ENCODE data around the gene KRT37. TPM values are rescaled to one million over a fixed set of nuclear protein-coding genes. Genes with fewer than 3 reads are reported as not detected.

Gene KRT37
- total and polyA plus RNA-seq, 9 of the 15 experiments (the other 6 are each of a cell fraction or from before 2014, with no cell fraction given) = not detected

DNA sequence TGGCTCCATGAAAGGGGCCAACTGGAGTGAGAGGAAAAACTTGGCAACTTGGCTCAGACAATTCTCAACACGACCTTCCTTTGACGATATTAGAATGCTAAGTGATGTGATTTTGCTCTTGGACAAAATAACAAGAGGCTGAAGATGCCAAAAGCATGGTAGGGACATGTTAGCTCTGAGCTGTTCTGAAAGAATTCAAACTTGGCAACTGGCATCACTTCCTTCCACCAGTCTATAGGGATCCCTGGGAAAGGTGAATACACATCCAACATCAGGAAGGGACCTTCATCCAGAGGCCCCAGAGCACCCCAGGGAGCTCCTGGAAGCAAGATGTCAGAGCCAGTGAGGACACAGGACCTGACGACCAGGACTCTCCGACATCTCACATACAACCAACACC, 4.3 kb downstream of the KRT37 start (continued):
- no peak for TF ChIP-seq PRDM10 (IDR thresholded peaks at IDR 0.05; ENCODE audit: partially characterized antibody)
- no peak for TF ChIP-seq RBM15 (IDR thresholded peaks at IDR 0.05; ENCODE audit: insufficient read depth, low read length)
- no peak for TF ChIP-seq STAT5B (CRISPR knock-in tag; IDR thresholded peaks at IDR 0.05)
- TF ChIP-seq NUFIP1 (IDR thresholded peaks at IDR 0.05; ENCODE audit: partially characterized antibody) = no peak
- no peak for TF ChIP-seq RBFOX2 (IDR thresholded peaks at IDR 0.05; ENCODE audit: low read depth, low read length)
- no peak for TF ChIP-seq LCOR (CRISPR knock-in tag; IDR thresholded peaks at IDR 0.05)
- TF ChIP-seq SLC30A9 (CRISPR knock-in tag; IDR thresholded peaks at IDR 0.05) = no peak

DNA sequence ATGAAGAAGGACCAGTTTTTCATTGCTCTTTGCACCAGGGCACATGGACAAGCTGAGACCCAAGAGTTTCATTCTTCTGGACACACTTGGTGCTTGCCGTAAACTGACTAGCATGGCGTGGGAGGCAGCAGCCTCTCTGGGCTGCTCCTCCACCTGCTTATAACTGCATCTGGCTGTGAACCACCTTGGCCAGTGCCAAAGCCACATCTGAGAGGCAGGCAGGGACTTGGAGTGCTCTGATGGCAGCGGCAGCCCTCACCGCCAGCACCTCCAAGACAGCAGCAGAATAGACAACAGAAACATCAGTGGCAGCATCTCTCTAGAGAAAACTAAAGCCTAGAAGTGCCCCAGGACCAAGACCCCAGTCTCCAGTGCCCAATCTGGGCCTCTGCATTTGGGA, 4.7 kb downstream of the KRT37 start:
- intact Hi-C loops (cut with micrococcal nuclease) = no loop called here
- no peaks in the 10 kb centered on the region; the same call in 1 of the 2 replicates for H4K20me1 ChIP-seq (replicated peaks; ENCODE audit: control insufficient read depth, insufficient read depth, low read length)
- H3K9me1 ChIP-seq (ENCODE audit: control insufficient read depth, insufficient read depth, low read length) = no peaks in the 10 kb centered on the region
- H3K9ac ChIP-seq (ENCODE audit: insufficient read depth in 1 of 2, low read depth in 2 of 2, low read length in 2 of 2) = no peak overlapping the region
- H3K27me3 ChIP-seq (ENCODE audit: control insufficient read depth in 2 of 2, insufficient read depth in 2 of 2, low read length in 2 of 2) = peaks cover 33 to 63% of the 10 kb centered on the region in 2 experiments; a peak in 4 of 5 replicates
- no peaks in the 10 kb centered on the region for H3K36me3 ChIP-seq (ENCODE audit: control insufficient read depth, insufficient read depth, low read length)
- FAIRE-seq (no peak), ATAC-seq (no peak), DNase-seq (ENCODE audit: extremely low read depth in 1 of 4, low spot score in 3 of 4) (no peak)
- no peak overlapping the region for H2AFZ ChIP-seq (ENCODE audit: low read depth, low read length)
- CTCF ChIA-PET (ENCODE audit: low intra/inter-chr PET ratio) = no interaction called here
- H3K4me2 ChIP-seq (ENCODE audit: insufficient read depth, low read length) = no peak overlapping the region
- no TSS peak for BruUV-seq (replicated peaks)
- H3K4me1 ChIP-seq (replicated peaks in 1 of 2; ENCODE audit: control insufficient read depth in 2 of 2, insufficient read depth in 2 of 2, low read length in 2 of 2) = no peaks in the 10 kb centered on the region
- no peaks in the 10 kb centered on the region for H3K9me3 ChIP-seq (replicated peaks; ENCODE audit: control insufficient read depth, insufficient read depth, low read depth, low read length)
- H3K4me3 ChIP-seq = no peak overlapping the region
- POLR2A ChIA-PET = no interaction called here
- WGBS (ENCODE audit: insufficient coverage, low coverage, missing lambda C conversion rate) = 2% methylated on average over 4 of the region's 4 CpGs
- in situ Hi-C loops (cut with MboI) = no loop called here
- H3K27ac ChIP-seq (ENCODE audit: extremely low read depth, low read depth, low read length) = no peak overlapping the region
- H3K79me2 ChIP-seq (ENCODE audit: control insufficient read depth, insufficient read depth, low read length) = no peaks in the 10 kb centered on the region
- no peak for TF ChIP-seq CBFA2T2 (conservative IDR thresholded peaks at IDR 0.05)
- no peak for TF ChIP-seq GATAD2B (IDR thresholded peaks at IDR 0.05; ENCODE audit: borderline replicate concordance)
- no peak for TF ChIP-seq SIX5 (IDR thresholded peaks at IDR 0.05; ENCODE audit: borderline replicate concordance in 1 of 2, insufficient read depth in 1 of 2, low read depth in 1 of 2, low read length in 2 of 2)
- no peak for TF ChIP-seq RAD21 (CRISPR knock-in tag; conservative IDR thresholded peaks at IDR 0.05 in 1 of 2, IDR thresholded peaks at IDR 0.05 in 1 of 2)
- no peak for TF ChIP-seq JUNB (CRISPR knock-in tag; conservative IDR thresholded peaks at IDR 0.05)
- TF ChIP-seq, protein P1, sequence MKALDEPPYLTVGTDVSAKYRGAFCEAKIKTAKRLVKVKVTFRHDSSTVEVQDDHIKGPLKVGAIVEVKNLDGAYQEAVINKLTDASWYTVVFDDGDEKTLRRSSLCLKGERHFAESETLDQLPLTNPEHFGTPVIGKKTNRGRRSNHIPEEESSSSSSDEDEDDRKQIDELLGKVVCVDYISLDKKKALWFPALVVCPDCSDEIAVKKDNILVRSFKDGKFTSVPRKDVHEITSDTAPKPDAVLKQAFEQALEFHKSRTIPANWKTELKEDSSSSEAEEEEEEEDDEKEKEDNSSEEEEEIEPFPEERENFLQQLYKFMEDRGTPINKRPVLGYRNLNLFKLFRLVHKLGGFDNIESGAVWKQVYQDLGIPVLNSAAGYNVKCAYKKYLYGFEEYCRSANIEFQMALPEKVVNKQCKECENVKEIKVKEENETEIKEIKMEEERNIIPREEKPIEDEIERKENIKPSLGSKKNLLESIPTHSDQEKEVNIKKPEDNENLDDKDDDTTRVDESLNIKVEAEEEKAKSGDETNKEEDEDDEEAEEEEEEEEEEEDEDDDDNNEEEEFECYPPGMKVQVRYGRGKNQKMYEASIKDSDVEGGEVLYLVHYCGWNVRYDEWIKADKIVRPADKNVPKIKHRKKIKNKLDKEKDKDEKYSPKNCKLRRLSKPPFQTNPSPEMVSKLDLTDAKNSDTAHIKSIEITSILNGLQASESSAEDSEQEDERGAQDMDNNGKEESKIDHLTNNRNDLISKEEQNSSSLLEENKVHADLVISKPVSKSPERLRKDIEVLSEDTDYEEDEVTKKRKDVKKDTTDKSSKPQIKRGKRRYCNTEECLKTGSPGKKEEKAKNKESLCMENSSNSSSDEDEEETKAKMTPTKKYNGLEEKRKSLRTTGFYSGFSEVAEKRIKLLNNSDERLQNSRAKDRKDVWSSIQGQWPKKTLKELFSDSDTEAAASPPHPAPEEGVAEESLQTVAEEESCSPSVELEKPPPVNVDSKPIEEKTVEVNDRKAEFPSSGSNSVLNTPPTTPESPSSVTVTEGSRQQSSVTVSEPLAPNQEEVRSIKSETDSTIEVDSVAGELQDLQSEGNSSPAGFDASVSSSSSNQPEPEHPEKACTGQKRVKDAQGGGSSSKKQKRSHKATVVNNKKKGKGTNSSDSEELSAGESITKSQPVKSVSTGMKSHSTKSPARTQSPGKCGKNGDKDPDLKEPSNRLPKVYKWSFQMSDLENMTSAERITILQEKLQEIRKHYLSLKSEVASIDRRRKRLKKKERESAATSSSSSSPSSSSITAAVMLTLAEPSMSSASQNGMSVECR (CRISPR knock-in tag; IDR thresholded peaks at IDR 0.05) = no peak

Measured in K562 (cell line).